Effector memory CD4-positive, alpha-beta T cell (primary cell): Measurements from ENCODE around the gene CLDN9.
A peak's percentile ranks its signal among the peaks of the same experiment; 100 is the strongest.

Source experiments
- DNase-seq, 3 donors: peaks; one replicate each; pipeline ENCODE4 v3.0.0-alpha.2; 2020
- H3K27ac ChIP-seq: 2 replicates; pipeline ENCODE4 v1.7.0; 2013; ENCODE audit warnings: mild to moderate bottlenecking, low read length, moderate library complexity; ENCODE audit not compliant: insufficient read depth, poor library complexity, severe bottlenecking
- H3K27me3 ChIP-seq: replicated peaks from 2 replicates; pipeline ENCODE4 v1.7.0; 2013; ENCODE audit warnings: mild to moderate bottlenecking, low read length; ENCODE audit not compliant: insufficient read depth, control insufficient read depth, poor library complexity, severe bottlenecking
- H3K36me3 ChIP-seq: 2 replicates; pipeline ENCODE4 v1.7.0; 2013; ENCODE audit warnings: mild to moderate bottlenecking, low read length, moderate library complexity; ENCODE audit not compliant: control insufficient read depth, insufficient read depth
- H3K4me1 ChIP-seq: 2 replicates; pipeline ENCODE4 v1.7.0; 2013; ENCODE audit warnings: low read length, mild to moderate bottlenecking; ENCODE audit not compliant: control insufficient read depth, insufficient read depth, poor library complexity, severe bottlenecking
- H3K4me3 ChIP-seq: 2 replicates; pipeline ENCODE4 v1.7.0; 2013; ENCODE audit warnings: low read length, low read depth, mild to moderate bottlenecking; ENCODE audit not compliant: insufficient read depth, poor library complexity, severe bottlenecking
- H3K9me3 ChIP-seq: 2 replicates; pipeline ENCODE4 v1.7.0; 2013; ENCODE audit warnings: mild to moderate bottlenecking, low read length, moderate library complexity; ENCODE audit not compliant: control insufficient read depth

Gene CLDN9

DNA sequence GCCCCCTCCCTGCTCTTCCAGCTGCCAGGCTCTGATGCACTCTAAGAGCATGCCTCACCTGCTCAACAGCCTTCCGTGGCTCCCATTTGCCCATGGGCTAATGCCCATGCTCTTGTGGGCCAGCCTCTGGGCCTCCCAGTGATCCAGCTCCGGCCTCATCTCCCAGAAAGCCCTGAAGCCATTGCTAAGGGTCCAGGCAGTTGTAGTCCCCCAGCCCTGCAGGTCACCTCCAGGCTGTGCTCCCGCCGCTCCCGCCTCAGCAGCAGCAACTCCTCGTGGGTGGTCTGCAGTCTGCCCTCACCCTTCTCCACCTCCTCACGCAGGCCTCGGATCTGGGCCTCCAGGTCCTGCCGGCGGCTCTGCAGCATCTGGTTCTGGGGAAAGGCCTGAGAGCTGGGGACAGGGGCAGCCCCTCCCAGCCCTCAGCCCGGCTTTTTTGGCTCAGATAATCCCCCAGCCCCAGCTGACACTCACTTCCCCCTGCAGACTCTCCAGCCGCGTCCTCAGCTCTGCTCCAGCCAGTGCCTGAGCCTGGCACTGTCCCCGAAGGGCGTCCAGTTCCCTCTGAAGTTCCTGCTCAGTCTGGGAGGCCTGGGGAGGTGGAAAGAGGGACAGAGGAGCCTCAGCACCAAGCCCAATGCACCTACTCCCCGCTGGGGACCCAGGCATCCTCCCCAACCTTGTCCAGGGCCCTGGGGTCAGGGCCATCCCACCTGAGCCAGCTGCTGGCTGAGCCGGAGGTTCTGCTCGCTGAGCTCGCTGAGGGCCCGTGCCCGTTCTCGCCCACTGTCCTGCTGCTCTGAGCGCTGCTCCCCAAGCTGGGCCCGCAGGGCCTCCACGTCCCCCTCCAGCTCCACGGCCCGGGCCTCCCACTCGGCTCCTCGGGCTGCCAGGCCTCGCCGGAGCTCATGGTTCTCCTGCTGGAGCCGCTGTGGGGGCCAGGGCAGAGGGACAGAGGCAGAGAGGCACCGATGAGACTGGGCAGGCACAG is 17.8 kb downstream of the CLDN9 start:
- H3K27ac ChIP-seq, result no peak overlapping the region
- H3K9me3 ChIP-seq, result no peaks in the 10 kb centered on the region
- H3K27me3 ChIP-seq, result peaks cover 4% of the 10 kb centered on the region
- H3K4me3 ChIP-seq, result no peak overlapping the region
- DNase-seq, result no peak
- peaks cover 19% of the 10 kb centered on the region for H3K36me3 ChIP-seq
- peaks cover 18% of the 10 kb centered on the region for H3K4me1 ChIP-seq

DNA sequence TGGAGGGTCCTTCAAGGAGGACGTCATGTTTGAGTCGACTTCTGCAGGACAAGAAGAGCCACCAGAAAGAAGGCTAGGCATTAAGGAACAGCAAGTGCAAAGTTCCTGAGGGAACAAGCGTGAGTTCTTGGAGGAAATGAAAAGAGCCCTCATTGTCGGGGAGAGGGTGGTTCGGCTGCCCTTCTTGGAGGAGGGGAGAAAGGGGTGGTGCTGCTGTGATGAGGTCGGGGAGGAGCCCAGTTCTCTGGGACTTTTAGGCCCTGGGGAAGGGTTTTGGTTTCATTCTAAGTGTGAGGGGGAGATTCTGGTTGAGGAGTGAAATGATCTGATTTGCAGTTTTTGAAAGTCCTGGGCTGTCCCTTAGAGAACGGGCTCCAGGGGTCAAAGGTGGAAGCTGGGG is 19.9 kb downstream of the CLDN9 start:
- peaks cover 31% of the 10 kb centered on the region for H3K4me1 ChIP-seq

DNA sequence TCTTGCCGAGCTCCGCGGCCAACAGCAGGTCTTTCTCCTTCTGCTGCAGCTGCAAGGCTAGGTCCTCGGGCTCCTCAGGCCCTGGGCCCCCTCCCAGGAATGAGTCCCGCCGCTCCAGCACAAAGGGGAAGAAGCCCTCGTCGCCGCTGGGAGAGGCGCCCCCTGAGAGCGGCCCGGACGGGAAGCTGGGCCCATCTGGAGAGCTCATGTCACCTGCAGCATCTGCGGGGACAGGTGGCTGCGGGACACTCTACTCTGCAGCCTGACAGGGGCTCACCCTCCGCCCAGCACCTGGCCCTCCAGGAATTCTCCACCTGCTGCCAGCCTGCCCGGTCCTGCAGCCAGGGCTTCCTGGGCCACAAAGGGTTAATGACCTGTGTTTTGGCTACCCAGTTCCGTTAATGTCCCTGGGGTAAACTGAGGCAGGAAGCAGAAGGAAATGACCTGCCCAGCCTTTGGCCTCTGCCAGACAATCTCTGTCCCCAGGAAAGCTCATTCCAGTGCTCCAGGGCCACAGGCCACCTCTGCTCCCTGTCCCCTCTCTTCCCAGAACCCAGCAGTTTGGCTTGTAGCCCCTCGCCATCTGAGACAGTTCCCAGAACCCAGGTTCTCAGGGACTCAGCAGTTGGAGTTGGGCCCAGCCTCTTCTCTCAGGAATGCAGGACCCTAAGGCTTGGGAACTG is 22.7 kb downstream of the CLDN9 start:
- H3K27me3 ChIP-seq, result peaks cover 42% of the 10 kb centered on the region
- no peaks in the 10 kb centered on the region for H3K36me3 ChIP-seq
- DNase-seq, result no peak
- H3K9me3 ChIP-seq, result no peaks in the 10 kb centered on the region
- H3K4me3 ChIP-seq, result no peak overlapping the region
- peaks cover 14% of the 10 kb centered on the region for H3K4me1 ChIP-seq
- H3K27ac ChIP-seq, result no peak overlapping the region

More for the DNA sequence above, 19.9 kb downstream of the CLDN9 start:
- H3K27me3 ChIP-seq, result peaks cover 26% of the 10 kb centered on the region
- H3K27ac ChIP-seq, result no peak overlapping the region
- DNase-seq, result no peak
- H3K9me3 ChIP-seq, result no peaks in the 10 kb centered on the region
- no peak overlapping the region for H3K4me3 ChIP-seq
- no peaks in the 10 kb centered on the region for H3K36me3 ChIP-seq

DNA sequence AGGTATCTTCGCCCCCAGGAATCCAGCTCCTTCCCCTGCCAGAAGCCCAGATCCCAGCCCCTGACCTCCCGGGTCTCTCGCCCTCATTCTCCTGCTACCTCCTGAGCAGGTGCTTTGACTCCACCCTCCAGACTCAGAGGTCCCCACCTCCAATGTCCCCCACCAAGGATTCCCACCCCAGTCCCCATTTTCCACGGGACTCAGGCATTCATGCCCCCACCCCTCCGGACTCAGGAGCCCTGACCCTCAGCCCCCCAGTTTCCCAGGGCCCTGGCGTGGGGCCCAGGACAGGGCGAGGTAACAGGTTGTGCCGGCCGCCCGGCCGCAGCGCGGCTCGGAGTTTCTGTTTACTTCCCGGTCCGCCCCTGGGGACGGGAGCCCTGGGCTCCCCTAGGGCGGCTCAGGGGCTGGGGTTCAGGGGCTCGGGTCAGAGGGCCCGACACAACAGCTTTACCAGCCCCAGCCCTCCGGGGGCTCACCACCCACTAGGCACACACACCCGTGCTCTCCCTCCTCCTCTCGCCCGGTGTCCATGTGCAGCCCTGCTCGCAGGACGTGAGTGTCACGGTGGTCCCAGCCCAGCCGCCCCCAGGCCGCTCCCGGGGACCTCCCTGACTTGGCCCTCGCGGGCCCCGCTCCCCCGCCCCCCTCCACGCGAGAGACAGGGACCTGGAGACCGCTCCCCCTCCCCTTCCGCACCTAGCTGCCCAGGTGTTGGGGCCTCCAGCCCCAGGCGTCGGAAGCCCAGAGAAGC is 23.4 kb downstream of the CLDN9 start:
- Histone ChIP-seq H3K4me1 (peaks cover 14% of the 10 kb centered on the region), H3K27ac (no peak overlapping the region), H3K36me3 (no peaks in the 10 kb centered on the region), H3K4me3 (peak overlapping the region; percentile 12), H3K9me3 (no peaks in the 10 kb centered on the region), H3K27me3 (peaks cover 44% of the 10 kb centered on the region)
- DNase-seq, result no peak

DNA sequence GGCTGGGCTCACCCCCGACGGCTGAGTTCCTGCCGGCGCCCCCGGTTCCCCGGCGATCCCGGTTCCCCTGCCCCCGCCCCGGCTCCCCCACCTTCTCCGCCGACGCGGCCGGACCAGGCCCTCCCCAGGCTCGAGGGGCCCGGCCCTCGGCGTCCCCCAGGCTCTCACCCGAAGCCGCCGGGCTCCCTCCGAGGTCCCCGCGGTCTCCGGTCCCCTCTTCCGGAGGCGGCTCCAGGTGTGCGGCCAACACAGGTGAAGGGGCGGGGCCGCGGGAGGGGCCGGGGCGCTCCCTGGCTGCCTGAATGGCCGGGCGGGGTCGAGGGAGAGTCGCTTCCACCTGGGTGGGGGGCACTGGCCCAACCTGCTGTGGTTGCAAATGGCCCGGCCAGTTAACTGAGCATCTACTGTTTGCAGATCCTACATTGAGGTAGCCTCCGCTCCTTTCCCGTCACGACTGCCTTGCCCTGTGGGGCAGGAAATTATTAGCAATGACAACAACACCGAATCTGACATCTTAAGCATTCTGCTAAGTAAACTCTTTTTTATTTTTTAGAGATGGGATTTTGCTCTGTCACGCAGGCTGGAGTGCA is 24.1 kb downstream of the CLDN9 start, which contains the start of gene BICDL2:
TSS of gene BICDL2 (minus strand) at position 219 of the 590 bp plus-strand sequence. CDS start 1,448 bp downstream, outside the sequence.
- peaks cover 14% of the 10 kb centered on the region for H3K4me1 ChIP-seq

DNA sequence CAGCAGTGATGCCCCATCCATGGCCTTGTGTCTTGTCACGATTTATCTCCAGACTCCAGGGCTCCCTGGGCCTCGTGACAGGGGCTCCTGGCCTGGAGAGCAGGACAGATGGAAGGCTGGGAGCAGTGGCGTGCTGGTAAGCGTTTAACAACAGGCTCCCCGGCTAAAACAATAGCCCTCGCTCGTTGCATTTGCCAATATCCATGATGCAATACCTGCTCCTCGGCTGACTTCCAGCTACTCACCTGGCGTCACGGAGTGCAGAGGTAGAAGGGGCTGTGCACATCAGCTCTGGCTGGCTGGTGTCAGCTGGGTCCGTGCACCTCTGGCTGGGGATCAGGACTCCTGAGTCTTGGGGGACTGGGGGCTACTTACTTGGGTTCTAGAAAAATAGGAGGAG is 25.5 kb downstream of the CLDN9 start:
- DNase-seq, result no peak
- H3K36me3 ChIP-seq, result no peaks in the 10 kb centered on the region
- peaks cover 14% of the 10 kb centered on the region for H3K4me1 ChIP-seq
- H3K9me3 ChIP-seq, result no peaks in the 10 kb centered on the region
- peaks cover 48% of the 10 kb centered on the region for H3K27me3 ChIP-seq
- H3K4me3 ChIP-seq, result no peak overlapping the region
- H3K27ac ChIP-seq, result no peak overlapping the region

More for the DNA sequence above, 24.1 kb downstream of the CLDN9 start, which contains the start of gene BICDL2:
- Histone ChIP-seq H3K36me3 (no peaks in the 10 kb centered on the region), H3K27me3 (peaks cover 44% of the 10 kb centered on the region), H3K27ac (no peak within 1 kb of the TSS), H3K4me3 (peak within 1 kb of the TSS; percentile 12), H3K9me3 (no peaks in the 10 kb centered on the region)
- no peak for DNase-seq

DNA sequence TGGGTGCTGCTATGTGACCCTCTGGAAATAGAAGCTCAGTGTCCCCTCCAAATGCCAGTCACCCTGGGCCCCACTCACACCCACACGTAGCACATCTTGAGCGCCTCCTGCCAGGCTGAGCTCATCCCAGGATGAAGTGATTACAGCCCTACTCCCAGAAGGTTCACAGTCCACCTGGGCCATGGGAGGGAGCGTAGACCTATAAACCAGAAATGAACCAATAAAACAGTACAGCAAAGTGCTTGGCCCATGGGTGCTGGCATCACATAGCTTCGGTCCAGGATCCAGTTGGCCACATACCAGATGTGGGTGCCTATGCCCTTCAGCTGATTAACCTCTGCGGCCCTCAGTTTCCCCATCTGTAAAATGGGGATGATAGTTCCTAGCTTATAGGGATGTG is 26.2 kb downstream of the CLDN9 start:
- H3K9me3 ChIP-seq, result no peaks in the 10 kb centered on the region
- no peaks in the 10 kb centered on the region for H3K36me3 ChIP-seq
- H3K4me1 ChIP-seq, result peaks cover 14% of the 10 kb centered on the region
- no peak overlapping the region for H3K27ac ChIP-seq
- peaks cover 54% of the 10 kb centered on the region for H3K27me3 ChIP-seq
- H3K4me3 ChIP-seq, result no peak overlapping the region
- no peak for DNase-seq

DNA sequence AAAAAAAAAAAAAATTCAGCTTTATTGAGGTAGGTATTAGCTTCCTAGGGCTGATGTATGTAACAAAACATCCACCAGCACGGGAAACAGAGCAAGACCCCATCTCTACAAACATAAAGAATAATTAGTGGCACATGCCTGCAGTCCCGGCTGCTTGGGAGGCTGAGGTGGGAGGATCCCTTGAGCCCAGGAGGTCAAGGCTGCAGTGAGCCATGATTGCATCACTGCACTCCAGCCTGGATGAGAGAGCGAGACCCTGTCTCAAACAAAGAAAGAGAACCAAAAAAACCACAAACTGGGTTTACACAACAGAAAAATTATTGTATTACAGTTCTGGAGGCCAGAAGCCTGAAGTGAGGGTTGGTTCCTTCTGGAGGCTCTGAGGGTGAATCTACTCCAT is 29.7 kb downstream of the CLDN9 start:
- no peak for DNase-seq
- peaks cover 47% of the 10 kb centered on the region for H3K27me3 ChIP-seq
- peaks cover 16% of the 10 kb centered on the region for H3K4me1 ChIP-seq
- no peak overlapping the region for H3K4me3 ChIP-seq
- H3K9me3 ChIP-seq, result no peaks in the 10 kb centered on the region
- H3K27ac ChIP-seq, result no peak overlapping the region
- H3K36me3 ChIP-seq, result no peaks in the 10 kb centered on the region

DNA sequence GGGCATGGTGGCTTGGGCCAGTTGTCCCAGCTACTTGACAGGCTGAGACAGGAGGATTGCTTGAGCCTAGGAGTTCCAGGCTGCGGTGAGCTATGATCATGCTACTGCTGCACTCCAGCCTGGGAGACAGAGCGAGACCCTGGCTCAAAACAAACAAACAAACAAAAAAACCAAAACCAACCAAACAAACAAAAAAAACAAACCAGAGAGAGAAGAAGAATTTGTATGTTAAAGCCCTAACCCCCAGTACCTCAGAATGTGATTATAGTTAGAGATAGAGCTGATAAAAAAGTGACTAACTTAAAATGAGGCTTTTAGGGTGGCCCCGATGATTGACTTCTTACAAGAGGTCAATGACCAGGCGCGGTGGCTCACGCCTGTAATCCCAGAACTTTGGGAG is 32.0 kb downstream of the CLDN9 start:
- DNase-seq, result no peak
- no peaks in the 10 kb centered on the region for H3K9me3 ChIP-seq
- no peak overlapping the region for H3K27ac ChIP-seq
- peaks cover 32% of the 10 kb centered on the region for H3K27me3 ChIP-seq
- peaks cover 16% of the 10 kb centered on the region for H3K4me1 ChIP-seq
- no peaks in the 10 kb centered on the region for H3K36me3 ChIP-seq
- H3K4me3 ChIP-seq, result no peak overlapping the region
